Fibroblast of lung (primary cell): ENCODE results near the gene SMAD3. TPM values are rescaled to one million over a fixed set of nuclear protein-coding genes. Genes with fewer than 3 reads are reported as not detected.
A peak's percentile ranks its signal among the peaks of the same experiment; 100 is the strongest.

ENCODE experiments used
- DNase-seq, 2 donors: peaks; one replicate each; pipeline versions ENCODE4 v3.0.0 to v3.0.0-alpha.2; 2010; ENCODE audit warnings: low read depth in 2 of 2
- H2AFZ ChIP-seq: 2 replicates; pipeline ENCODE4 v1.5.1; 2012; ENCODE audit warnings: low read length, control low read depth, inconsistent platforms
- H3K27ac ChIP-seq: 2 replicates; pipeline ENCODE4 v1.5.1; 2011; ENCODE audit warnings: low read length, control low read depth; ENCODE audit not compliant: insufficient read depth
- H3K27me3 ChIP-seq: 2 replicates; pipeline ENCODE4 v1.5.1; 2011; ENCODE audit warnings: mild to moderate bottlenecking, low read length; ENCODE audit not compliant: control insufficient read depth, insufficient read depth
- H3K36me3 ChIP-seq: 2 replicates; pipeline ENCODE4 v1.5.1; 2011; ENCODE audit warnings: low read length; ENCODE audit not compliant: control insufficient read depth, insufficient read depth
- H3K4me1 ChIP-seq: 2 replicates; pipeline ENCODE4 v1.5.1; 2011; ENCODE audit warnings: low read length; ENCODE audit not compliant: control insufficient read depth, insufficient read depth; ENCODE audit errors: extremely low read depth
- H3K4me2 ChIP-seq: 2 replicates; pipeline ENCODE4 v1.5.1; 2011; ENCODE audit warnings: low read length, control low read depth; ENCODE audit not compliant: insufficient read depth; ENCODE audit errors: extremely low read depth
- H3K4me3 ChIP-seq, 4 experiments: fragments of 200-600 bp in 1 of 4; sonication (generic) in 1 of 4; replicated peaks in 1 of 4; 2 replicates each; pipeline ENCODE4 v1.5.1; 2011 to 2016; ENCODE audit warnings: low read length in 4 of 4, low read depth in 3 of 4, mild to moderate bottlenecking in 3 of 4, control low read depth in 2 of 4, inconsistent platforms in 1 of 4, mixed read lengths in 1 of 4; ENCODE audit not compliant: insufficient read depth in 1 of 4; ENCODE audit errors: control extremely low read depth in 1 of 4
- H3K79me2 ChIP-seq: 2 replicates; pipeline ENCODE4 v1.5.1; 2012; ENCODE audit warnings: mild to moderate bottlenecking, low read length, inconsistent platforms; ENCODE audit not compliant: control insufficient read depth, insufficient read depth
- H3K9ac ChIP-seq: 2 replicates; pipeline ENCODE4 v1.5.1; 2011; ENCODE audit warnings: mild to moderate bottlenecking, low read length, control low read depth; ENCODE audit not compliant: insufficient read depth
- H3K9me3 ChIP-seq: 2 replicates; pipeline ENCODE4 v1.5.1; 2012; ENCODE audit warnings: low read depth, low read length; ENCODE audit not compliant: control insufficient read depth, insufficient read depth
- H4K20me1 ChIP-seq: 2 replicates; pipeline ENCODE4 v1.5.1; 2011; ENCODE audit warnings: low read length; ENCODE audit not compliant: control insufficient read depth, insufficient read depth; ENCODE audit errors: extremely low read depth
- EZH2 ChIP-seq: IDR thresholded peaks from 2 replicates; pipeline ENCODE4 v1.5.1; 2012; ENCODE audit warnings: low read length, control low read depth, mild to moderate bottlenecking; ENCODE audit errors: missing control alignments
- polyA plus RNA-seq, 2 donors: library from polyadenylated mRNA; depleted of rRNA in 1 of 2; stranded (reverse) in 1 of 2; unstranded in 1 of 2; fragments of >200 nt; gene quantifications; 2 replicates each; pipeline ENCODE4 v1.2.1, GENCODE V29; 2011 to 2012; ENCODE audit warnings: missing spikeins in 1 of 2
- total RNA-seq: library from RNA; depleted of rRNA; stranded (reverse); fragments of >200 nt; gene quantifications from 2 replicates; pipeline ENCODE4 v1.2.1, GENCODE V29; 2014
- TF ChIP-seq, protein P1 (sequence below), 2 donors: IDR thresholded peaks in 1 of 2; conservative IDR thresholded peaks in 1 of 2; 1 replicate in 1 of 2; 2 replicates in 1 of 2; pipeline ENCODE4 v1.5.1; 2011 to 2012; ENCODE audit warnings: low read length in 2 of 2, control low read depth in 1 of 2, inconsistent platforms in 1 of 2, low read depth in 1 of 2, mild to moderate bottlenecking in 1 of 2

Gene SMAD3
- total and polyA plus RNA-seq, 2 donors (not counting 1 experiment from before 2014, with no cell fraction given): 69.9 to 173 TPM

DNA sequence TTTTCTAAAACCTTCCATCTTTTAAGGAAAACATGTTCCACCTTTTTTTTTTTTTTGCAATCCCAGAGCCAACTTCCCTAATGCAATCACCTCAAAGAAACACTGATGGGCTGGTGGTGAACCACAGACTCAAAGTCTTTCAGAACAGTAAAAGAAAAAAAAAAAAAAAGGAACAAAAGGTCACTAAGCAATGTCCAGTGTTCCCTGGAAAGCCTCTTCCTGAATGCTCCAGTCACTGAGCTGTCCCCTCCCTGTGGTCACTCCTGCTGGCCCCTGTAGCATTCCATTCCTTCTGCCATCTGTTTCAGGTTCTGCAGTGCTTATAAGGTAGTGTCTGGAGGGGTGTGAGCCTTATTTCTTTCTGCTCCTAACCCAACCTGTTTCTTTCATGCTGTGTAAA is 135.7 kb downstream of the SMAD3 start:
- H3K4me2 ChIP-seq: no peak overlapping the region
- H2AFZ ChIP-seq: no peak overlapping the region
- no peaks in the 10 kb centered on the region for H4K20me1 ChIP-seq
- no peak overlapping the region for H3K27ac ChIP-seq
- no peak overlapping the region for H3K4me3 ChIP-seq
- H3K9ac ChIP-seq: no peak overlapping the region
- H3K4me1 ChIP-seq: peaks cover 20% of the 10 kb centered on the region
- no peaks in the 10 kb centered on the region for H3K9me3 ChIP-seq
- H3K36me3 ChIP-seq: no peaks in the 10 kb centered on the region
- no peaks in the 10 kb centered on the region for H3K27me3 ChIP-seq
- peak in 1 of 2 donors; percentile 56 for DNase-seq
- no peaks in the 10 kb centered on the region for H3K79me2 ChIP-seq
- TF ChIP-seq, protein P1, sequence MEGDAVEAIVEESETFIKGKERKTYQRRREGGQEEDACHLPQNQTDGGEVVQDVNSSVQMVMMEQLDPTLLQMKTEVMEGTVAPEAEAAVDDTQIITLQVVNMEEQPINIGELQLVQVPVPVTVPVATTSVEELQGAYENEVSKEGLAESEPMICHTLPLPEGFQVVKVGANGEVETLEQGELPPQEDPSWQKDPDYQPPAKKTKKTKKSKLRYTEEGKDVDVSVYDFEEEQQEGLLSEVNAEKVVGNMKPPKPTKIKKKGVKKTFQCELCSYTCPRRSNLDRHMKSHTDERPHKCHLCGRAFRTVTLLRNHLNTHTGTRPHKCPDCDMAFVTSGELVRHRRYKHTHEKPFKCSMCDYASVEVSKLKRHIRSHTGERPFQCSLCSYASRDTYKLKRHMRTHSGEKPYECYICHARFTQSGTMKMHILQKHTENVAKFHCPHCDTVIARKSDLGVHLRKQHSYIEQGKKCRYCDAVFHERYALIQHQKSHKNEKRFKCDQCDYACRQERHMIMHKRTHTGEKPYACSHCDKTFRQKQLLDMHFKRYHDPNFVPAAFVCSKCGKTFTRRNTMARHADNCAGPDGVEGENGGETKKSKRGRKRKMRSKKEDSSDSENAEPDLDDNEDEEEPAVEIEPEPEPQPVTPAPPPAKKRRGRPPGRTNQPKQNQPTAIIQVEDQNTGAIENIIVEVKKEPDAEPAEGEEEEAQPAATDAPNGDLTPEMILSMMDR (conservative IDR thresholded peaks at IDR 0.05 in 1 of 2, IDR thresholded peaks at IDR 0.05 in 1 of 2; ENCODE audit: low read depth in 1 of 2, low read length in 2 of 2): no peak
- TF ChIP-seq EZH2: no peak

DNA sequence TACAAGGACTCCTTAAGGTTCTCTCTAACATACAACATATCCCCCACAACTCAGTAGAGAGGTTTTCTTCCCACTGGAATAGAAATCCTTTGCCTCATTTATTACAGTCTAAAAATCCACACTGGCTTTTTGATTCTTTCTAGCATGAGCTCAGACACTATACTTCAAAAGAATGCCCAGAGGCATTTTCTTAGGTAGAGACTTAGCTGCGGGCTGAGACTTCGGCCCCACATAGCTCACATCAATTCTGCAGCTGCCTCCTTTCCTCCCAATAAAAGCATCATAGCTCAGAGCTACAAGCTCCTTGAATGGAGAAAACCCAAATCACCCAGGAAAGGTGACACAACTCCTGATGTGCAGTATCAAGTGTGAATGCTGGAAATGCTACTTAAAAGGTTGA is 136.7 kb downstream of the SMAD3 start:
- TF ChIP-seq, protein P1 (conservative IDR thresholded peaks at IDR 0.05 in 1 of 2, IDR thresholded peaks at IDR 0.05 in 1 of 2; ENCODE audit: low read depth in 1 of 2, low read length in 2 of 2): no peak
- TF ChIP-seq EZH2: no peak
- Histone ChIP-seq H4K20me1 (no peaks in the 10 kb centered on the region), H3K27me3 (no peaks in the 10 kb centered on the region), H3K27ac (no peak overlapping the region), H3K79me2 (no peaks in the 10 kb centered on the region), H3K9me3 (no peaks in the 10 kb centered on the region), H2AFZ (no peak overlapping the region), H3K4me2 (no peak overlapping the region), H3K9ac (no peak overlapping the region), H3K4me3 (no peak overlapping the region), H3K36me3 (no peaks in the 10 kb centered on the region), H3K4me1 (peaks cover 13% of the 10 kb centered on the region)
- no peak for DNase-seq

- Histone ChIP-seq H4K20me1 (no peaks in the 10 kb centered on the region), H3K36me3 (no peaks in the 10 kb centered on the region), H2AFZ (no peak overlapping the region), H3K9me3 (no peaks in the 10 kb centered on the region), H3K4me3 (no peak overlapping the region), H3K79me2 (no peaks in the 10 kb centered on the region), H3K4me1 (peaks cover 8% of the 10 kb centered on the region), H3K9ac (no peak overlapping the region), H3K27ac (no peak overlapping the region), H3K4me2 (no peak overlapping the region), H3K27me3 (no peaks in the 10 kb centered on the region)
- no peak for DNase-seq
- TF ChIP-seq EZH2: no peak
- TF ChIP-seq, protein P1 (conservative IDR thresholded peaks at IDR 0.05 in 1 of 2, IDR thresholded peaks at IDR 0.05 in 1 of 2; ENCODE audit: low read depth in 1 of 2, low read length in 2 of 2): no peak
Observed at GRCh38 chr15:67202991-67203390, 137.6 kb downstream of the SMAD3 start.
